NCI-H2196 (cell line): ENCODE data around the gene EDAR.

ENCODE experiments used
- DNase-seq: peaks from one replicate; lab custom pipeline; 2025; ENCODE audit not compliant: unreplicated experiment; lab: John Stamatoyannopoulos, UW

The EDAR gene

DNA sequence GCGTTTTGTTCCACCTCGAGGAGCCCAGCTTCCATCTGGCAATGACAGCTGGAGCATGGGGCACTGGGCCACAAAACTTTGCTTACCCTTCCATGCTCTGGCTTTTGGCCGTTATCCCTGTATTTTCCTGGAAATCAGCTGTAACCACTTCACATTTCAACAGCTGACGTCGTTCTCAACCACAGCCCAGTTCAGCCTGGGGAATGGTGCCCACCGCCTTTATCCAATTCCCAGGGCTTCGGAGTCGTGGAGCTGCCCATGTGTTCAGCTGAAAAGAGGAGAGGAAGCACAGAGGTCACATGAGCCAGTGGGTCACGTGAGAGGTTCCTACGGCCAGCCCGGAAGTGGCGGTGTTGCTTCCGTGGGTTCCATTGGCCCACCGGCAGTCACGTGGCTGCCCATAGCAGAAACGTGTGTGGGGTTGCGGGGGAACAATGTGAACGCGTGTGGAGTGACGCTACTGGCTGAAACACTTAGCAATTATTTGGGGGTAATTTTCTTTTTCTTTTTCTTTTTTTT, 16.7 kb upstream of the EDAR start:
- no peak for DNase-seq

DNA sequence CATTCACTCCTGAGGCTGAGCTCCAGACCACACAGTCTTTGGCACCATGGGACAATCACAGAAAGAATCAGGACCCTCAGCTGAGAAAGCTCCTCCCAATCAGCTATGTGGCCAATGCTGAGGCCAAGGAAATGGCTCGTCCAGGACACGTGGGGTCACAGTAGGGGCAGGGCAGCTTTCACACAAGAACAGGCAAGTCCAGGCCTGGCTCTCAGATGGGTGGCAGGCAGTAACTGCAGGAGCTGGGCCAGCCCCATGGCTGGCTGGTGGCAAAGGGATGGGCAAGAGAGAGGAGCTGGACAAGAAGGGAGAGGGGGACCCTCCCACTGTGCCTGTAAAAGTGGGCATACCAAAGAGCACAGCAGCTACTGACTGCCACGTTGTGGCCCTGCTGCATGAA, 12.2 kb upstream of the EDAR start:
- no peak for DNase-seq

DNA sequence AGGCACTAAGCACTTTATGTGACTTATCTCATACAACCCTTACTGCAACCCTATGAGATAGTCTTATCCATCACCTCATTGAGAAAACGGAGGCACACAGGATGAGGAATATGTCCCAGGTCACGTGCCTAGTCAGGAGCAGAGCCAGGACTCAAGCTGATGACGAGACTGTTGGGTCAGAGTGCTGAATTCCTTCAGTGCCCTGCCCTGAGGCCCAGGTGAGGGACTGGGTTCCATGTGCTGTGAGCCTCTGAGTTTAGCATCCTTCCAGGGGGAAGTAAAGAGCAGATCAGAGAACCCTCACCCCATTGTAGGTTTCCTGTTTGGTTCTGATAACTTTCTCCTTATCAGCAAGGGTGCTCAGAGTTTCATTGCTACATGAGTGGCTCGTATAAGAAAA, 11.7 kb upstream of the EDAR start:
- no peak for DNase-seq

DNA sequence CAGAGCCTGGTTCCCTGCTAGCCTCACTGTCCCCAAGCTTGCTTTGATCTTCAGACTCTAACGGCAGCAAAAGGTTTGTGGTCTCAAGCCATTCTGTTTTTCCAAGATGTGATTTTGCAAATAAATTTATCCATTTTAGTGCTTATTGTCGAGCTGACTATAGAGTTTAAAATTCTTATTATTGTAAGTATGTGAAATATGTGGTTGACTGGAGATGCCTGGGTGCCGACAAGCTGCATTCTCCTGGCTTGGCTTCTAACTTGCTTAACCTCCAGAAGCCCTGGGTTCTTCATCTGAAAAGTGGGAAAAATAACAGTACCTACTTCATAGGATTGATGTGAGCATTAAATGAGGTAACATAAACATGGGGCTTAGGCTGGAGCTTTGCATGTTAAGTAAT, 9.9 kb upstream of the EDAR start:
- no peak for DNase-seq

DNA sequence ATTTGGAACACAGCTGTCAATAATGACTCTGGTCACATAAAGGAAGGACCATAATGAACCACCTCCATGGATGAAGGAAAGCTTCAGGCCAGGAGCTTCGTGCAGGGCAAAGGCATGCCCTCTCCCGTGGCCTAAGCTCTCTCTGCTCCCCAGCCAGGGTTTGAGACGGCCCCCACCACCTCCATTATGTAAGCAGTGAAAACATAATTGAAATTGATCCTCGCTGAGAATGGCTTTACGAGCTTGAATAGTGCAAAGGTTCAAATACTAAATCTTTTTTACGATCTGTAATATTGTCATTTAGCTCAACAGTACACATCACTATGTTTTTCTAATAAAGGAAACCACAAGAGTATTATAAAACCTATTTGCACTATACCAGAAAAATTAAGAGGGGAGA, 5.2 kb upstream of the EDAR start:
- no peak for DNase-seq

DNA sequence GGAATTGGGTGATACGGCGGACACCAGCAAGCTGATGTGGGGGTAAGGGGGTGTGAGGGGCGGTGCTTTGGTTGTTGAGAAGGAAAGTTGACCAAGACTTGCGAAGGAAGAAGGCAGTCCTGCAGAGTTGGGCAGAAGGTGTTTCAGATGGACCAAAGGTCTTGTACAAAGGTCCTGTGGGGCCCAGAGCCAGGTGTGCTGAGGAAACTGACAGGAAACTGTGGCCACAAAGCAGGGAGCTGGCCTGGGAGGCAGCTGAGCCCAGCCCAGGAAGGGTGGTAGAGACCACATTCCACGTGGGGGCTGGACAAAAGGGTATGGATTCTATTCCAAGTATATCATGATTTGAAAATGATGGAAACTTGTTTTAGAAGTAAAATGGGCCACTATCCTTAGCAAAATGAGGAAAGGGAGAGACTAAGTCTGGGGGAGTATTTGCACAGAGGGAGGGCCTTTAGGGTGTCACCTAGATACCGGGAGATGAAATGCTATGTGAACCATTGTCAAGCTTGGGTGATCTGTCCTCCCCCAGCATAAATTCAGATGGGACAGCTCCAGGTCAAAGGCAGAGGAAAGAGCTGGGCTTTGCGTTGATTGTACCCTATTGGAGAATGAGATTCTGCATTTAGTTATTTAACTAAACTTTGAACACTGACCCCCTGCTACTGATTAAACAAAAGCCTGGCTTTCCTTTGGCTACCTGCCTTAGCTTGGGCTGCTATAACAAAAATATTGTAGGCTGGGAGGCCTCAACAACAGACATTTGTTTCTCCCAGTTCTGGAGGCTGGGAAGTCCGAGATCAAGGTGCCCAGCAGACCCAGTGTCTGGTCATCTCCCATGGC, 4.3 kb upstream of the EDAR start:
- no peak for DNase-seq

DNA sequence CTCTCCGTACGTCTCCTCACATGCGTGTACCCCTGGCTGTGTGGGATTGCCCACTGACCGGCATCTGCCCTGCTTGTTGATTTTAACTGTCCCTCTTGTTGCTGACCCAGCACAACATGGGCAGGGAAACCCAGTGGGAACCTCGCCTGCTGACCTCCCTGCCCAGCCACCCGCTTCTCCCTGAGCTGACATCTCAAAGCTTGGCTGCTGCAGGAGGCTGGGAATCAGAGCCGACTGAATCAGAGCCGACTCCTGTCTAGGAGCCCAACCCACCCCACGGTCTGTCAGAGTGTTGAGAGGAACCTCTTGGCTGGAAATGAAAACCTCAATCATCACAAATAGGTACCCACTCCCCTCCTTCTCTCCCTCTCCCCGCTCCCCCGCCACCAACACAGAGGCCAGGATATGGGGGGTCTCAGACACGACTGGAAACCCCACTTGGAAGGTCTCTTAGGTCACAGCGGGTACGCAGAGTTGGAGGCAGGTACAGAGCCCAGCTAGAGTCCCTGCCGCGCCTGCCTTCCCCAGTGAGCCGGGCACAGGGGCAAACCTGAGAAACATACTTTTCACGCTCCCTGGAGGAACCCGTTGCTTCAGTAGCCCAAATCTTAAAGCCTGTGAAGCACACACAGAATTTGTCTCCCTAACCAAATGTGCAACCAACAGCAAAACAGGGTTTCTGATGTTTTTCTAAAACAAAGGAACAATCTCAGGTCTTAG, 784 bp downstream of the EDAR start:
- no peak for DNase-seq

DNA sequence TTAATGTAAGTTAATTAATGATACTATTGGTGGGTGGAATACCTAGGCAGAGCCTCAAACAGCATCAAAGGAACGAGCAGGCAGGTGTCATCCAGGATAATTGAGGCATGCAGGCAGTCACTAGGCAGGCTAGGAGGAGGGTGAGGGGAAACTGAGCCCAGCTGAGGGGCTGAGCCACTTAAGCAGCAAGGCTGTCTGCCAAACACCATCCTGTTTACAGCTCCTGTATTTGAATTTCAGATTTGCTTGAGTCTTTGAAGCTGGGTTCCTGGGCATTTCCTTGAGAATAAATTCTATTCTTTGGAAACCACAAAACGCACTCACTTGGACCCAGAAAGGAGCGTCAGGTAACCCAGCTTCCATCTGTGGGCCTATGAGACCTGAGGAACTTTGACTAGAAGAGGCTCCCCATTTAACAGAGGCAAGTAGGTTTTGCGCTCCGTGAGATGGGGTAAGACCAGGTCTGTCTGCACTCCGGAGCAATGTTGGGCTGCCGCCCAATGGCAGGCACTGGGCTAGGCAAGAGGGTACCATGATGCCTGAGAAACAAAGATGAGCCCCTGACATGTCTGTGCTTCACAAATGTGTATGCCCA, 2.0 kb downstream of the EDAR start:
- DNase-seq: no peak

DNA sequence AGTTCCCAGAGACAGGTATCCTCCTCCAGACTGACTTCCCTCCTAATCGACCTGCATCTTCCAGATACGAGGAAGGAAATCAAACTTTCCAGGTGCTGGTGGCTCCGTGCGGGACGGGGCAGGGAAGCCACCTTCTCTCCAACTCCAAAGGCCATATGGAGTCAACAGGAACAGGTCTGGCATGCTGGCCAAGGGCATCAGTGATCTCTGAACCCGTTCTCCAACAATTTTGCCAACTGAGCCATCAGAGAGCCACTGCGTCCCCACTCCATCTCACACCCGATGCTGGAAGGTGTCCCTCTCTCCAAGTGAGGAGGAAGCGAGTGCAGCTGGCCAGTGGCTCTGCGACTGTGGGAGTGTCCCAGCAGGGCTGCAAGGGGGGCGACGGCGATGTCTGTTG, 5.4 kb downstream of the EDAR start:
- no peak for DNase-seq

DNA sequence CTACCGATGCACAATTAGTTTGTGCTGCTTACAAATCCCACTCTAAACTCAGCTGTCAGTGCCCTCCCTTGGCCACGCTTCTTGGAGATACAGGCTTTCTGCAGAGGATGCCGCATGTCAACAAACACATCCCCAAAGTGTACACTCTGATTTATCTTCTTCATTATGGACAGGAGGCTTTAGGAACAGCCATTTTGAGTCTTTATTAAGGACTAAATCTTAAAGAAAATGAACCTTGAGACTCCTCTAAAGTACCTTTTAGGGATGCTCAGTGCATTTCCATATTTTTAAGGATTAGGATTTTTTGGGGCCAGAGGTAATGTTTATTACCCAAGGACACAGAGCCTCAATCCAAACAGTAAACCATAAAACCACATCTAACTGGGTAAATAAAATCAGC, 6.0 kb downstream of the EDAR start:
- no peak for DNase-seq

DNA sequence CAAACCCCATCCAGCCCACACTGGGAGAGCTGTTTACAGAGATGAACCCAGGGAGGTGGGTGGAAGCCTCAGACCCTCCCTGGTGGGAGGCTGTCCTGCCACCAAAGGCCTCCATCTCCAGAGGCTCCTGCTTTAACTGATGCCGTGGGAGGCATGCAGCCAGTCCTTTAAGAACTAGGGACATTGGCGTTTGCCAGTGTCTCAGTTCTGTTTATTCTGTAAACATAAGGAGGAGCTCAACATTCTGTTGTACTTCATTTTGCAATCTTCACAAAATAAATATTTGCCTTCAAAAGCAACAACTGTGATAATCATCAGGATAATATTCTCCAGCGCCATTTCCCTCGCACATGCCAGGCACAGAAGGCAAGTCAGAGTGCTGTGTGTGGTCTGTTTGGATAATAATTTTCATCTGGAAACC, 6.8 kb downstream of the EDAR start:
- no peak for DNase-seq

DNA sequence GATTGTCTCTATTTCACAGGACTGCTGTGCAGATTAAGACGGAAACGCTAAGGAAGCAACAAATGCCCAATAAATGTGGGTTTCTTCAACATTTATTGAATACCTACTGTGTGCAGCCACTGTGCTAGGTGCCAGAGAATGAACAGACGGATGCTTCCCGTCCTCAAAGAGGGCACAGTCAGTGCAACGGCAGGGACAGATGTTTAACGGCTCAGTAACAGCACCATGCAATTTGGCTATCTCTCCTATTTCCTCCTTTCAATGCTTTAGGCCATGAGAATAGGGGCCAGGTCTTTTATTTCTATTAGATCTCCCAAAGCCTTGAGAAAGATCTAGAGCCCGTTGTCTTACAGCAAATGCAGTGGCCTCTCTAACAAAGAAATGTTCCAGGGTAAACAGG, 7.2 kb downstream of the EDAR start:
- no peak for DNase-seq

DNA sequence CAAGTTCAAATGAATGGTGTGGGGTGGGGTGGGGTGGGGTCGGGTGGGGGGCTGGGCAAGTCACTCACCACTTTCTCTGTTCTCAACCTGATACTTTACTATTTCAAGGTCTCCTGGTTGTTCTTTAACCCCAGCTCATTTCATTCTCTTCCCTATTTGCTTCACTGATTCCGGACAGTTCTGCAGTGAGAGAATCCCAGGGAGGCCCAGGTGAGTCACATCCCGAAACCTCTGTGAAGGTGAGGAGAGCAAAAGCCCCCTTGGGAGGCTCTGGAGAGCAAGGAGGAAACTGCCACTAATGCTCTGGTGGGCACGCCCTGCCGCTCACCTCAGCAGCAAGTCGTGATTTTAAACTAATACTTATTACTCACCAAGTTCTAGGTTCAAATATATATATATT, 8.9 kb downstream of the EDAR start:
- no peak for DNase-seq

DNA sequence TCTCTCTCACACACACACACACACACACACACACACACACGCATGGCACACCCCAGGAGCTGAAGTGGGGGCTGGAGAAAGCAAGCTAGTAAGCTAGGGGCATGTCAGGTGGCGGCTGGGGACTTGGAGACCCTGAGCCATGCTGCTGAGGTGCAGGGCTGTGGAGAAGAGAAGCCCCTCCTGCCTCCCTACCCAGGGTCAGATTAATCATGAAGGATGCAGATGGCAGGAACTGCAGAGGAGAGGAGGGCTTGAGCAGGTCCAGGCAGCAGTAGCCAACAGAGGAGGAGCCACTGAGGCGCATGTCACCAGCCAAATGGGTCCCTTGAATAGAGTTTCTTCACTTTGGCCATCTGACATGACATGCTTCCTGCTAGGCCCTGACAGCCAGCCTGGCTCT, 9.6 kb downstream of the EDAR start:
- no peak for DNase-seq

DNA sequence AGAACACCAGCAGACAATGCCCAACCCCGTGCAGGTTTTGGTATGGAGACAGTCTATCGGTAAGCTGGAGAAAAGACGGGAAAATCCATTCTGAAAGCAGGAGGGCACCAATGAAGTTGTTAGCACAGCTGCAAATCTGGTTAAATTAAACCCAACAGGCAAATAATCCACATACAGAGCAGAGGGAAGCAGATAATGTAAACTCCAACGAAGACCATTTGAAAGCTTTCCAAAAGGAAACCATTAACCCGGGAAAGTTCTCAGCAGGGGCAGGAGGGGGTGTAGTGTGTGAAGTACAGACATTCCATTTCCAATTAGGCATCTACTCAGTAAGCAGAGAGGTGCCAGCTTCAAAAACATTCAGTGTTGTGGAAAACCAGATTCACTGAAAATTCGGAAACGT, 10.3 kb downstream of the EDAR start:
- no peak for DNase-seq

DNA sequence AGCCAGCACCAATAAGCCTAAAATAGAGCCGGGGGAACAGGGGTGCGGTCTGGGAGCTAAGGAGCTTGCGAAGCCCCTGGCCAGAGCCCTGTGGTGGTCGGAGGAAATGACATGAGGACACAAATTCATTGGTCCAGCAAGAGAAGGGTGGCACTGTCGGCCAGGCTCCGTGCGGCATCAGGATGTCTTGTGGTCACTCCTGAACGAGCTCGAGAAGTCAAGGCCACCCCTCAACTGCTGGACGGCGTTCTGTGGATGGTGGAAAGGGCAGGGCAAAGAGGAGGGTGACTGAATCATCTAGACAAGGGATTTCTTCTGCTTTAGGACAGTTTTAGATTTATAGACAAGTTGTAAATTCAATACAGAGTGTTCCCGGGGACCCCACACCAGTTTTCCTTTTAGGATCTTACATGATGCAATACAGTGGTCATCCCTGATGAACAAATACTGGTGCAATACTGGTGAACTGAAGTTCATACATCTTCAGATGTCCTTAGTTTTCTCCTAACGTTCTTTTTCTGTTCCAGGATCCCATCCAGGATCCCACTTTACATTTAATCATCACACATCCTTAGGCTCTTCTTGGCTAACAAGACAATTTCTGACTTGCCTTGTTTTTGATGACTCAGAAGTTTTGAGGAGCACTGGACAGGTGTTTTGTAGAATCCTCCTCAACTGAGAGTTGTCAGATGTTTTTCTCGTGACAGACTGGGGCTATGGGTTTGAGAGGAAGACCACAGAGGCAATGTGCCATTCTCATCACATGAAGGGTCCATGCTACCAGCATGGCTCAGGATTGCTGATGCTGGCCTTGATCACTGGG, 13.2 kb downstream of the EDAR start:
- no peak for DNase-seq

DNA sequence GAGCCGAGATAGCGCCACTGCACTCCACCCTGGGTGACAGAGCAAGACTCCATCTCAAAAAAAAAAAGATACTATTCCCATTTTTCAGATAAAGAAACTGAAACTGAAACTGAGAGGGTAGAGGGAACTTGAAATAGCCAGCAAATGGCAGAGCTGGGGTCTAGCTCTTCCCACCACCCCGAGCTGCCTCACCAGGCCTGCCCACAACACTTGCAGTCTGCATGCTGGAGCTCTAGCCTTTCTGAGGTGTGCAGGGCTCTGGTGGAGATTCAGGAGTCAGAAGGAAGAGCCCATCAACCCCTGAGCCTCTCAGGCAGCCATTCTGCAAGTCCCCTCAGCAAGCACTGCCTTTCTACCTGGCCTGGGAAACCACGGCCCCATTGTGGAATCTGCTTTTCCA, 14.3 kb downstream of the EDAR start:
- DNase-seq: no peak

DNA sequence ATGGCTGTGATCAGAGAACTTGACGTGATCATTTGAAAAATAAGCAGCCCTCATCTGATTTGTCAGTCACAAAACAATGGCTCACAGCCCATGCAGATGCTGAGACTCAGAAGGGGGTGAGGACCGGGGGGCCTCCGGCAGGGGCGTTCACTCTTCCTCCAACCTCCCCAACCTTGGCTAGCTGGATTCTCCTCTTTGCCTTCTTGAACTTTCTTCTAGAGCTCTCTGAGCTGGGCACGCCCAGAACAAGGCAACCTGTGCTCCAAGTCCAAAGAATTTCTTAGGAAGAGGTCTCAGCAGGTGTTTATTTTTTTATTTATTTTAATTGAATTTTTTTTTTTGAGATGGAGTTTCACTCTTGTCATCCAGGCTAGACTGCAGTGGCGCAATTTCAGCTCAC, 16.4 kb downstream of the EDAR start:
- DNase-seq: no peak

DNA sequence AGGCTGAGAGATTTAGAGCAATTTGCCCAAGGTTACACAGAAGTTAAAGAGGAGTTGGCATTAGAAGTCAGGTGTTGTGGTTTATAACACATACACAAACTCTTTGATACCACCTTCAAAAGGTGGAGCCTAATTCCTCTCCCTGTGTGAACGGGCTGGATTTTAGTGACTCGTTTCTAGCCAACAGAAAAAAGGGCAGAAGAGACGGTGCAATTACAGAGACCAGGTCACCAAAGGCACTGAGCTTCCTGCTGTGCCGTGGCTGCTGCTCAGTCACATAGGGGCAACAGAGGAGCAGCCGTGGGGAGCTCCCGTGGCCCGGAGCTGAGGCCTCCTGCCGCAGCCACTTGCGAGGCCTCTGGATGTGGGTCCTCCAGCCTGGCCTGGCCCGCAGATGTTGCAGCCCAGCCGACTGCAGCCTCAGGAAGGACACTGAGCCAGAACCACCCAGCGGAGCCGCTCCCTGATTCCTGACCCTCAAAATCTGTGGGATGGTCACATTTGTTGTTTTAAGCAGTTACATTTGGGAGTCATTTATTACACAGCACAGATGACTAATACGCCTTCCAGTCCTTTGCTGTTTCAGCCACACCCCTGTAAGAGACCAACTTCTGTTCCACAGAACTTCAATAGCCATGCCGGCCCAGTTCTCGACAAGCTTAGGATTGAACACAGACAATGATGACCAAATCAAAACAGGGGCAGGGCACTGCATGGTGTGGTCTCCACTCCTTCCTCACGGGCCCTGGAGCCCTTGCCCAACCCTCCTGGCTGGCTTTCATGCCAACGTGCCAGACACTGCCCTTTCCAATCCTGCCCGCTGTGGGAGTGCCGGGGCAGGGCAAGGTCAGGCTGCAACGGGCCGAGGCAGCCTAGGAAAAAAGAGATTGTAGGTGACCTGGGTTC, 17.1 kb downstream of the EDAR start:
- DNase-seq: no peak

DNA sequence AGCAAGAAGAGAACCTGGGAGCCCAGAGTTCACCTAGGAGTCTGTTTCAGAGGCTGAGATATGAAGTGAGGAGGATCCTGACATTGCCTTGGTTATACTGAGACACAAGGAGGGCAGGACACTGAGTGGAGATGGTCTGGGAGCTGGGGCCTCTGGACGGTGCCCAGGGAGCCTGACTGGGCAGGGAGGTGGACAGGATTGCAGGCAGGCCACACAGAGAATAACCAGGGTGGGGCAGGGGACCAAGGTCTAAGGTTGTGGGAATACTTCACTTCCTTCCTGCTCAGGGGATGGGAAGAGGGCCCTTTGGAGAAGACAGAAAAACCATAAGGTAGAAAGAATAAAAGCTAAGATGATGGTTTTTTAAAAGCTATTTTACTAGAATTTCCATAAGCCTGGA, 18.7 kb downstream of the EDAR start:
- DNase-seq: no peak
